ENCODE results near the gene UBAP1.
"Not testable (repeated sequence)": the region's sequence is repeated elsewhere in the genome, so short reads cannot be mapped to it uniquely, and the experiment has no call there.

Gene UBAP1

DNA sequence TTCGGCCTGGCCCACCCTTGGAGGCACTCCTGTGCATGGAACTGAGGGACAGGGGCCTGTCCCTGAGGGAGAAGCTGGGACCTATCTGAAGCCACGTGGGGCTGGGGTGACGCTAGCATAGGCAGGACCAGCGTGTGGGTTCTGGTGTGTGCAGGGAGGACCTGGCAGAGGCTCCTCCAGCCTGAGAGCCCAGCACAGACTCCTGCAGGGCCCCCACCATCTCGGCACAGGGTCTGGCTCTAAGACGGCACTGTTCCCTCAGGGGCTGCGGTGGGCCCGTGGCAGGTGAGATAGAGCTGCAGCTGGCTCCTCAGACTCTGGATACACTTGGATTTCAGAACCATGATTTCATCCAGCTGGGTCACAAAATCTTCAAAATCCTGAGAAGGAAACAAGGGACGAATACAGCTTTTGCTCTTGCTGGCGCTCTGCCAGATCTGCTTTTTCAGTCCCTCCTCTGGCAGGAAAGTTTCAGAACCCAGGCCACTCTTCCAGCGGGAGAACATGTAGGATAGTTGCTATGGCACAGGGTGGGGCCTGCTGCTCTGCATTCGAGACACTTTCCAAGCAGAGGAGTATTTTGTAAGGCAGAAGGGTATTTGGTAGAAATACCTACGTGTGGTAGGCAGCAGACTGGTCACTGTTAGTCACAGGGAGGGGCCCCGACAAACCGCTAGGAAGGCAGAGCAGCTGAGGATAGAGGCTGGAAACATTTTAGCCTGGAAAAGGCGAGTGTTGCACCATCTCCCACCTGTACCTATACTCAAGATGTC is 75.5 kb downstream of the UBAP1 start:
- DNase-seq, result peak in 1 of 2 experiments; percentile 31
- TF ChIP-seq POLR2A (IDR thresholded peaks at IDR 0.05; ENCODE audit: low read length) (no peak), GATA1 (IDR thresholded peaks at IDR 0.05; ENCODE audit: low read depth, low read length) (no peak)

DNA sequence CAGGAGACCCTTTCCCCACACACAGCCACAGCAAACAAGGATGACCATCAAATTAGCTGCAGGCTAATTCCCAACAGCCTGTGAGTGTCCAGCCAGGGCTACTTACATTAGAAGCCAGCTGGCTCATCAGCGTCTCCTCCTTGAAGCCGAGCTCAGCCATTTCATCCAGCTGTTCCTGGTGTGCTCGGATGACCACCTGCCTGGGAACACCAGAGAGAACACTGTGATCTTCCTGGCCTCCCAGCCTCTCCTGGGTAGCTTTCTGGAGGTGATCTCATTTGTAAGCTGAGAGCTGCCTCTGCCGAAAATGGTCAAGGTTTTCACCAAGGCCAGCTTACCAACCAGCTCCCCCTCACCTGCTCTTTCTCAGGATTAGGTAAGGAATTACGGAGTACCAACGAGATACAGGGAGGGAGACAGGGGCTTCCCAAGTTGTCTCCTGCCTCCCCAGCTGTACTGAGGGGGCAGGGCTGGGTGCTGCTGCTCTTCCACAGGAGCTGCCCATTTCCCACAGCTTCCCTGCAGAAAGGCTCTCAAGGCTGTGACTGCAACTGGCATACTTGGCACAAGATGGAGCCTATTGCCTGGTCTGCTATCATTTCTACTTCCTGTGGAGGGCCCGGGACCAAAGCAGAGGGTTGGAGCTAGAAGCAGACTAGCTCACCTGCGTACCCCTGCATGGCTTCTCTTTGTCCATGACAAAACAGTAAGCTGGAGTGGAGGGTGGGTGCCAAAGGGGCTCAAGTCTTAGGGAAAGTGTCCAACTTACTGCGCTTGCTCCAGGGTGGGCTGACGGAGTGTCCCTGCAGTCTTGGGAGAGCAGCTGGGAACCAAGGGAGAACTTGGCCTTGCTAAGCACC is 76.4 kb downstream of the UBAP1 start:
- TF ChIP-seq POLR2A (IDR thresholded peaks at IDR 0.05; ENCODE audit: low read length), result no peak
- no peak for TF ChIP-seq GATA1 (IDR thresholded peaks at IDR 0.05; ENCODE audit: low read depth, low read length)
- no peak for DNase-seq

DNA sequence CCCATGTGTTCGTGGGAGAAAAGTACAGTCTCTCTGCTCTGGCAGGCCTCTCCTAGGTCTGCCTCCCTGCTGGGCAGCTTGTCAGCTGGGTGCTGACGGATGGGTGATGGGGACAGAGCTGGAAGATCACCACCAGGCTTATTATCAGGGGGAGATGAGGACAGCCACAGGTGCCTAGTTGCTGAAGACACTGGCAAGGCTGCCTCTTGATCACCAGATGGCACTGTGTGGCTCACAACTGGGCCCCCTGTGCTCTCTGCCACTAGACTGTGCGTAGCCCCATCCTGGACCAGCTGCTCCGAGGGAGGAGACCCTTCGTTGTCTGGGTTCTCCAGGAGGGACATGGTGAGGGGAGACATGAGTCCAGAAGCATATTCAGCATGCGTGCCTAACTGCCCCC is 77.3 kb downstream of the UBAP1 start:
- DNase-seq, result no peak

GRCh38 chr9:34256987-34257585 is 78.2 kb downstream of the UBAP1 start:
- TF ChIP-seq POLR2A (IDR thresholded peaks at IDR 0.05; ENCODE audit: low read length) (no peak), GATA1 (IDR thresholded peaks at IDR 0.05; ENCODE audit: low read depth, low read length) (no peak)
- DNase-seq, result no peak

More for the DNA sequence above, 77.3 kb downstream of the UBAP1 start:
- TF ChIP-seq GATA1 (IDR thresholded peaks at IDR 0.05; ENCODE audit: low read depth, low read length), result no peak
- no peak for TF ChIP-seq POLR2A (IDR thresholded peaks at IDR 0.05; ENCODE audit: low read length)

DNA sequence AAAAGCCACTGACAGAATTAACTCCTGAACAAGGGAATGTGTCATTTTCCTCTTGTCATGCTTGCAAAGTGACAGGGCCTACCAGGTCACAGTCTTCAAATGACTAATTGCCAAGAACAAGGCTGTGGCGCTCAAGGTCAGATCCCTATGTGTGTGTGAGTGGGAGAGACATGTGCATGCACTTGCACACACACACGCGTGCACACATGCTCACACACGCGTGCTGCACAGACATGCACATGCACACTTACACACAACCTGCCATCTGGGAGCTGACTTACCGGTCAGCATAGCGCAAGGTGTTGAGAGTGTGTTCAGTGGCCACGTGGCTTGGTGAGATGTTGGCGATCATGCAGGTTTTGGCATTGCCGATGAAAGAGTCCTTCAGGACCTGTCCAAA is 80.5 kb downstream of the UBAP1 start:
- TF ChIP-seq GATA1 (IDR thresholded peaks at IDR 0.05; ENCODE audit: low read depth, low read length) (no peak), POLR2A (IDR thresholded peaks at IDR 0.05; ENCODE audit: low read length) (no peak)
- no peak for DNase-seq

- no peak for DNase-seq
- TF ChIP-seq POLR2A (IDR thresholded peaks at IDR 0.05; ENCODE audit: low read length) (no peak), GATA1 (IDR thresholded peaks at IDR 0.05; ENCODE audit: low read depth, low read length) (no peak)
Observed at GRCh38 chr9:34262971-34263370, 84.1 kb downstream of the UBAP1 start.

DNA sequence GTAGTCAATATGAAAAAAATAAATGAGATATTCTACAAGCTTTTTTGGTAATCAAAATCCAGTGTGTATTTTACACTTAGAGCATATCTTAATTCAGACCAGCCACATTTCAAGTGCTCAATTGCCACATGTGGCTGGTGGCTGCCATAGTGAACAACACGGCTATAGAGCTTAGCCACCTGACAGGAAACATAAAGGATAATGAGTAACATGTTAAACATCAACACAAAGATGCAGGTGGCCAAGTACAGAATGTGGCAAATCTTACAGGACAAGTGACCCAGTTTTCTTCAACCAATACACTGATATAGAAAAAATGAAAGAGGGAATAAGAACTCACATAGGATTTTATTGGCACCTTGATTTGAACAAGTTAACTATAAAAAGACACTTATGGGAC is 88.8 kb downstream of the UBAP1 start:
- no peak for DNase-seq
- TF ChIP-seq GATA1 (IDR thresholded peaks at IDR 0.05; ENCODE audit: low read depth, low read length) (no peak), POLR2A (IDR thresholded peaks at IDR 0.05; ENCODE audit: low read length) (no peak)

DNA sequence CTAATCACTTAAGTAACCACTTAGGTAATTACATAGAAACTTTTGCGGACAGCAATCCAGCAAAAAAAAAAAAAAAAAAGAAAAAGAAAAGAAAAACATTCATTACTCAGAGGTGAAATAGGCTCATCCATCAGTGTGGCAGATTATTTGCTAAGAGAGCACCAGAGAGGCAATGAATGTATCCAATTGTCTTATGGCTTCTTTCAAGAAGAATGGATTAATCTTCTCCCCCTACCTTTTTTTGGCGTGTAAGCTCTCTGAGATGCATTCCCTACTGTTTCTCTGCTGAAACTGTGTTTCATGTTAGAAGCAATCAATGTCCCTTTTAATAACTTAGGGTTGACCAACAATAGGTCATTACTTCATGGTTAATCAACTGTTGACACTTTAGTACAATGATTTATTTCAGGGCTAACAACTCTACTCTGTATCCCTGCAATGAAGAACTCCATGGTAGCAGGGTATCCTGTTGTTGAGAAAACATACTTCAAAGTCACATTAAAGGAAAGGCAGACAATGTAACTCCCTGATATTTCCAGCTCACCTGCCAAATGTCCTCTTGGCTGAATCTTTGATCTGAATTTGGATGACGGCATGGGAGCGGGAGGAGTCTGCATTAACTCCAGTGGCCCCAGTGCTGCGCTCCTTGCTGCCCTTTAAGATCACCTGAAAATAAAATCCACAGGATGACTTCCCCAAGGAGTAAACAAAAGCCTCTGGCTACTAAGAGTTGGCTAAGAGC is 92.6 kb downstream of the UBAP1 start:
- TF ChIP-seq POLR2A (IDR thresholded peaks at IDR 0.05; ENCODE audit: low read length), result no peak
- no peak for TF ChIP-seq GATA1 (IDR thresholded peaks at IDR 0.05; ENCODE audit: low read depth, low read length)
- DNase-seq, result no peak

DNA sequence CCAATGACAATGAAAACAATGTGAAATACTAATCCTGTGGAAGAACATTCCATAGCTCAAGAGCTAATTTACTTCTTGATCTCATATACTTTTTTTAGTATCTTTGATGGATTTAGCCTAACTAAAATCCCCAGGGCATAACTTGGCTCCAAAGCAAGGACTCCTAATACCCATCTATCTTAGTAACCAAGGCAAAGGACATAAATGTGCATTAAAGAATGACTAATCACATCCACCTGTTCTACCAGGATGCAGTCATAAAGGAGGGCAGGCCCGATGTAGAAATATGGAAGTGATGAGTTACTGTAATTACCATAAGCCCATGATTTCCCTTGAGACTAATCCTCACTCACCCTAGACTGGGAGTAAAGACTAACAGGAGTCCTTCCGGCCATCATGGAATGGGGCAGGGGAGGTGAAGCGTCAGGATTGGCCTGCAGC is 93.3 kb downstream of the UBAP1 start:
- no peak for TF ChIP-seq POLR2A (IDR thresholded peaks at IDR 0.05; ENCODE audit: low read length)
- TF ChIP-seq GATA1 (IDR thresholded peaks at IDR 0.05; ENCODE audit: low read depth, low read length), result no peak
- no peak for DNase-seq

DNA sequence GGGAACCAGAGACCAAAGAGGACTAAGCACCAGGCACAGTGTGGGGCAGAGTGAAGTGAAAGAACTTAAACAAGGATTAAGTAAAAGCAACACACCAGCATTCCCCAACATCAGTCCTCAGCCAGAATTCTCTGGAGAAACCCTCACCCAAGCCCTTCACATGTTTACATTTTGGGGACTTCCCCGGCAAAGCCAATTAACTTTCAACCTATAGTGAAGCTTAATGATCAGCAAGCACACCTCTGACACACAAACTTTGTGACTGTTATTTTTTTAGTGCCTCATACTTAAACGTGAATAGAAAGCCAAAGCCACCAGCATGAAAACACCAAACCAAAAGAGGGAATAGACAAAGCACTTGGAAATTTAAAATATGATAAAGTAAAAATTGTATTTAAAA is 94.7 kb downstream of the UBAP1 start:
- DNase-seq, result not testable (repeated sequence)

DNA sequence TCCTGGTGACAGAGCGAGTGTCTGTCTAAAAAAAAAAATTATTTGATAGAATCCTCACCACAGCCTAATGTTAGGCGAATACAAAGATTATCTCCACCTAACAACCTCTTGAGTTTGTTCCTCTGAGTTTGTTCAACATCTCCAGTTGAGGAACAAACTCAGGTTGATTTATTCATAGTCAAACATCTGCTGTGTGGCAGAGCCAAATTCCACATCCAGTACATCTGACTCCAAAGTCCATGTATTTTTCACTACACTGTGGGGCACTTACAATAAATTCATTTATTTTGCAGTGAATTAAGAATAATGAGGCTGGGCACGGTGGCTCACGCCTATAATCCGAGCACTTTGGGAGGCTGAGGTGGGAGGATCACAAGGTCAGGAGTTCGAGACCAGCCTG is 97.0 kb downstream of the UBAP1 start:
- DNase-seq, result no peak
- no peak for TF ChIP-seq POLR2A (IDR thresholded peaks at IDR 0.05; ENCODE audit: low read length)
- no peak for TF ChIP-seq GATA1 (IDR thresholded peaks at IDR 0.05; ENCODE audit: low read depth, low read length)

DNA sequence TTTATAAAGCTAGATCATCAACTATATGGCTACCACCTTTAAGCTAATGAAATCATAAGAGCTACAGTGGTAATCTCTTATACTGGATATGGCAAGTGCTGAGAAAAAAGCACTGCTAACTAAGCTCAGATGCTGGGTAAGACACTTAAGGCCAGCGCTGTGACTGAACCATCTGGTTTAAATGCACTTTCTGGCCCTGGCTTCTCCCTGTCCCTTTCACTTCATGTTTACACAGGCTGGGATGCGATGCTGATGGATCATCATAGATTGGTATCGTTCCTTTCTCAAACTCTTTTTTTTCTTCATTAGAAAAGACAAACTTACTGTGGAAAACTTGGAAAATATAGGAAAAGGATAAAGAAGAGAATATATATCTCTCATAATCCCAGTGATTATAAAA is 97.9 kb downstream of the UBAP1 start:
- TF ChIP-seq POLR2A (IDR thresholded peaks at IDR 0.05; ENCODE audit: low read length) (no peak), GATA1 (IDR thresholded peaks at IDR 0.05; ENCODE audit: low read depth, low read length) (no peak)
- DNase-seq, result no peak

- TF ChIP-seq POLR2A (IDR thresholded peaks at IDR 0.05; ENCODE audit: low read length), result no peak
- no peak for TF ChIP-seq GATA1 (IDR thresholded peaks at IDR 0.05; ENCODE audit: low read depth, low read length)
- DNase-seq, result no peak
Observed at GRCh38 chr9:34279411-34279810, 100.6 kb downstream of the UBAP1 start.

GRCh38 chr9:34282096-34282495 is 103.3 kb downstream of the UBAP1 start:
- DNase-seq, result no peak
- TF ChIP-seq POLR2A (IDR thresholded peaks at IDR 0.05; ENCODE audit: low read length) (no peak), GATA1 (IDR thresholded peaks at IDR 0.05; ENCODE audit: low read depth, low read length) (no peak)

Measured in erythroblast (primary cell).